Keratinocyte (primary cell): ENCODE results near the gene PCDHB1.

Source experiments
- EZH2 ChIP-seq: IDR thresholded peaks from one replicate; pipeline ENCODE4 v1.6.1; 2012; ENCODE audit warnings: inconsistent platforms, mild to moderate bottlenecking, low read length, moderate library complexity
- TF ChIP-seq, protein P1 (sequence below), 3 experiments: IDR thresholded peaks in 1 of 3; conservative IDR thresholded peaks in 1 of 3; optimal IDR thresholded peaks in 1 of 3; 2 replicates in 2 of 3; 3 replicates in 1 of 3; pipeline versions ENCODE3 to v1.5.1; 2011; ENCODE audit warnings: low read length in 3 of 3, mild to moderate bottlenecking in 3 of 3, moderate library complexity in 2 of 3, control low read depth in 1 of 3, inconsistent platforms in 1 of 3; ENCODE audit not compliant: insufficient read depth in 2 of 3; ENCODE audit errors: extremely low read depth in 1 of 3

DNA sequence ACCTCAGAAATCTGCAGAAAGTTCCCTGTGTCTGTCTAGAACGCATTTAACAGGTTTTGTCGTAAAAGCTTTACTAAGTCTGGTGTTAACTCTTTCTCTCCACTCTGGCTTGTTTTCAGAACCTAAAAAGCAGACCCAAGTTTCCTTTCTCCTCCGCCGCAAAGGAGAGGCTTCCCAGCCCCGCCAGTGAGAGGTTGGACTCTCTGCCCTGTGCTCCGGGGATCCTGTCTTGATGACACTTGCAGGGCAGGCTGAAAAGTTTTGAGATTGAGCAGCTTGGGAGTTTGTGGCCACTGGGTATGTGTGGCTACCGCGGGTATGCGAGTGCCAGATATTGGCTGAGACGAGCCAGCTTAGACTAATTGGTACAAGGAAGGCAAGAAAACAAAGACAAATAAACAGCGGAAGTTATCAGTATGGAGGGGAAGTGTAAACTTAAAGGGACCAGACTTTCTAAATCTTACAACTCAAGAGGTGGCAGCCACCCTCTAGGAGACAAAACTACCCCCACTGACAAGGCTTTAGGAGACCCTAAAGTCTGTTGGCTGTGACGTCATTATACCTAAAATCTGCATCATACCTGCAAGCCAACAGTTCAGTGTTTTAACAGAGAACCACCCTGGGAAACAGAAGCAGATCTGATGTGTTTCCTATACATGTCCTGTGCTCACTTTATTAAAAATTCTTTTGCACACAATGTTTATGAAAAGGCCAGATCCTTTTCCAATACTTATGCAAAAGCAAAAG is 41.0 kb upstream of the PCDHB1 start:
- TF ChIP-seq, protein P1, sequence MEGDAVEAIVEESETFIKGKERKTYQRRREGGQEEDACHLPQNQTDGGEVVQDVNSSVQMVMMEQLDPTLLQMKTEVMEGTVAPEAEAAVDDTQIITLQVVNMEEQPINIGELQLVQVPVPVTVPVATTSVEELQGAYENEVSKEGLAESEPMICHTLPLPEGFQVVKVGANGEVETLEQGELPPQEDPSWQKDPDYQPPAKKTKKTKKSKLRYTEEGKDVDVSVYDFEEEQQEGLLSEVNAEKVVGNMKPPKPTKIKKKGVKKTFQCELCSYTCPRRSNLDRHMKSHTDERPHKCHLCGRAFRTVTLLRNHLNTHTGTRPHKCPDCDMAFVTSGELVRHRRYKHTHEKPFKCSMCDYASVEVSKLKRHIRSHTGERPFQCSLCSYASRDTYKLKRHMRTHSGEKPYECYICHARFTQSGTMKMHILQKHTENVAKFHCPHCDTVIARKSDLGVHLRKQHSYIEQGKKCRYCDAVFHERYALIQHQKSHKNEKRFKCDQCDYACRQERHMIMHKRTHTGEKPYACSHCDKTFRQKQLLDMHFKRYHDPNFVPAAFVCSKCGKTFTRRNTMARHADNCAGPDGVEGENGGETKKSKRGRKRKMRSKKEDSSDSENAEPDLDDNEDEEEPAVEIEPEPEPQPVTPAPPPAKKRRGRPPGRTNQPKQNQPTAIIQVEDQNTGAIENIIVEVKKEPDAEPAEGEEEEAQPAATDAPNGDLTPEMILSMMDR (optimal IDR thresholded peaks at IDR 0.05 in 1 of 3, IDR thresholded peaks at IDR 0.05 in 1 of 3, conservative IDR thresholded peaks at IDR 0.05 in 1 of 3; ENCODE audit: extremely low read depth in 1 of 3, insufficient read depth in 2 of 3, low read length in 3 of 3): no peak
- TF ChIP-seq EZH2: no peak
